ENCODE measurements around the gene TPRG1L. TPM values are rescaled to one million over a fixed set of nuclear protein-coding genes. Genes with fewer than 3 reads are reported as not detected.
"Not testable (repeated sequence)": the region's sequence is repeated elsewhere in the genome, so short reads cannot be mapped to it uniquely, and the experiment has no call there.

Gene TPRG1L
- total RNA-seq, 1 experiment from 2014 or later = 21.9 TPM

GRCh38 chr1:3580231-3580630, 44.6 kb upstream of the TPRG1L start:
- Mint-ChIP-seq H3K27ac (ENCODE audit: low read depth, unreplicated experiment) (no peak overlapping the region), H3K36me3 (ENCODE audit: insufficient read depth, unreplicated experiment) (no peaks in the 10 kb centered on the region), H3K4me1 (ENCODE audit: insufficient read depth, unreplicated experiment) (no peaks in the 10 kb centered on the region), H3K9me3 (ENCODE audit: unreplicated experiment) (peaks cover 9% of the 10 kb centered on the region), H3K4me3 (ENCODE audit: unreplicated experiment) (no peak overlapping the region), H3K27me3 (ENCODE audit: insufficient read depth, unreplicated experiment) (no peaks in the 10 kb centered on the region)
- CTCF ChIA-PET = no interaction called here
- no peak for TF ChIP-seq CTCF (IDR thresholded peaks at IDR 0.05; ENCODE audit: unreplicated experiment)
- BruUV-seq (replicated peaks) = no TSS peak
- POLR2A ChIA-PET = no interaction called here
- no peak for DNase-seq (ENCODE audit: unreplicated experiment)
- intact Hi-C loops (cut with micrococcal nuclease) = no loop called here

GRCh38 chr1:3581296-3582036, 43.3 kb upstream of the TPRG1L start:
- BruUV-seq (replicated peaks) = no TSS peak

GRCh38 chr1:3583751-3584150, 41.1 kb upstream of the TPRG1L start:
- DNase-seq (ENCODE audit: unreplicated experiment); CTCF ChIA-PET; H3K27me3 Mint-ChIP-seq (ENCODE audit: insufficient read depth, unreplicated experiment); H3K9me3 Mint-ChIP-seq (ENCODE audit: unreplicated experiment); H3K27ac Mint-ChIP-seq (ENCODE audit: low read depth, unreplicated experiment); H3K4me1 Mint-ChIP-seq (ENCODE audit: insufficient read depth, unreplicated experiment); BruUV-seq (replicated peaks); H3K4me3 Mint-ChIP-seq (ENCODE audit: unreplicated experiment); intact Hi-C loops (cut with micrococcal nuclease); POLR2A ChIA-PET; H3K36me3 Mint-ChIP-seq (ENCODE audit: insufficient read depth, unreplicated experiment): not testable (repeated sequence)

More at GRCh38 chr1:3581296-3582036, 43.3 kb upstream of the TPRG1L start:
- CTCF ChIA-PET = interaction anchor here (0.6 to 1.3 kb wide), 2 partner anchors 34 to 1287 kb away, joined by 3 to 5 read pairs; no protein-coding TSS in a partner anchor
- Mint-ChIP-seq H3K27me3 (ENCODE audit: insufficient read depth, unreplicated experiment) (no peaks in the 10 kb centered on the region), H3K9me3 (ENCODE audit: unreplicated experiment) (peaks cover 9% of the 10 kb centered on the region), H3K36me3 (ENCODE audit: insufficient read depth, unreplicated experiment) (no peaks in the 10 kb centered on the region), H3K4me3 (ENCODE audit: unreplicated experiment) (no peak overlapping the region), H3K27ac (ENCODE audit: low read depth, unreplicated experiment) (no peak overlapping the region), H3K4me1 (ENCODE audit: insufficient read depth, unreplicated experiment) (no peaks in the 10 kb centered on the region)
- POLR2A ChIA-PET = no interaction called here
- no peak for DNase-seq (ENCODE audit: unreplicated experiment)
- no peak for TF ChIP-seq CTCF (IDR thresholded peaks at IDR 0.05; ENCODE audit: unreplicated experiment)
- intact Hi-C loops (cut with micrococcal nuclease) = no loop called here

GRCh38 chr1:3584915-3585314, 39.9 kb upstream of the TPRG1L start:
- intact Hi-C loops (cut with micrococcal nuclease) = no loop called here
- Mint-ChIP-seq H3K27ac (ENCODE audit: low read depth, unreplicated experiment) (no peak overlapping the region), H3K36me3 (ENCODE audit: insufficient read depth, unreplicated experiment) (no peaks in the 10 kb centered on the region), H3K9me3 (ENCODE audit: unreplicated experiment) (peaks cover 9% of the 10 kb centered on the region), H3K4me1 (ENCODE audit: insufficient read depth, unreplicated experiment) (no peaks in the 10 kb centered on the region), H3K4me3 (ENCODE audit: unreplicated experiment) (no peak overlapping the region), H3K27me3 (ENCODE audit: insufficient read depth, unreplicated experiment) (no peaks in the 10 kb centered on the region)
- ChIA-PET CTCF (interaction anchor here (0.8 kb wide), 1 partner anchor 139 kb away, joined by 3 read pairs; no protein-coding TSS in a partner anchor), POLR2A (no interaction called here)
- no TSS peak for BruUV-seq (replicated peaks)
- no peak for TF ChIP-seq CTCF (IDR thresholded peaks at IDR 0.05; ENCODE audit: unreplicated experiment)
- no peak for DNase-seq (ENCODE audit: unreplicated experiment)

GRCh38 chr1:3585353-3585868, 39.4 kb upstream of the TPRG1L start:
- POLR2A ChIA-PET; BruUV-seq (replicated peaks); H3K27me3 Mint-ChIP-seq (ENCODE audit: insufficient read depth, unreplicated experiment); CTCF ChIA-PET; H3K9me3 Mint-ChIP-seq (ENCODE audit: unreplicated experiment); H3K27ac Mint-ChIP-seq (ENCODE audit: low read depth, unreplicated experiment); H3K4me3 Mint-ChIP-seq (ENCODE audit: unreplicated experiment); H3K36me3 Mint-ChIP-seq (ENCODE audit: insufficient read depth, unreplicated experiment); intact Hi-C loops (cut with micrococcal nuclease); DNase-seq (ENCODE audit: unreplicated experiment); H3K4me1 Mint-ChIP-seq (ENCODE audit: insufficient read depth, unreplicated experiment): not testable (repeated sequence)

Measured in MCF 10A (cell line).